SK-N-SH (cell line): ENCODE measurements around the gene SULT2B1. TPM values are rescaled to one million over a fixed set of nuclear protein-coding genes. Genes with fewer than 3 reads are reported as not detected.

Experiments
- CTCF ChIA-PET: fragments of 300-600, 350-600 bp; formaldehyde crosslinking; extraction: SDS; loops from one replicate; lab custom pipeline; 2021; lab: Yijun Ruan, JAX
- POLR2A ChIA-PET: fragments of 350-600 bp; sonication (Branson Sonifier 250); formaldehyde crosslinking; extraction: SDS; loops from one replicate; lab custom pipeline; 2020; ENCODE audit warnings: antibody characterized with exemption, inconsistent platforms; lab: Yijun Ruan, JAX
- DNase-seq: peaks from one replicate; pipeline ENCODE4 v3.0.0; 2012
- H2AFZ ChIP-seq: fragments of 200-600 bp; sonication (generic); 2 replicates; pipeline ENCODE4 v1.8.1; 2016; ENCODE audit warnings: antibody characterized with exemption, mild to moderate bottlenecking, low read depth
- H3F3A ChIP-seq: fragments of 200-600 bp; sonication (generic); replicated peaks from 2 replicates; pipeline ENCODE3; 2016; ENCODE audit warnings: antibody characterized with exemption, mild to moderate bottlenecking; ENCODE audit not compliant: insufficient read depth
- H3K27ac ChIP-seq, 2 experiments: fragments of 200-500 bp in 1 of 2; fragments of 200-600 bp in 1 of 2; sonication (Bioruptor generic) in 1 of 2; sonication (generic), shearing (Covaris generic) in 1 of 2; 2 replicates each; pipeline versions ENCODE4 v1.5.1 to v1.6.1; 2014 to 2016; ENCODE audit warnings: low read depth in 2 of 2, inconsistent platforms in 1 of 2, low read length in 1 of 2, mild to moderate bottlenecking in 1 of 2, mixed read lengths in 1 of 2
- H3K27me3 ChIP-seq: fragments of 200-600 bp; sonication (generic), shearing (Covaris generic); 2 replicates; pipeline ENCODE4 v1.6.1; 2016; ENCODE audit warnings: mixed run types; ENCODE audit not compliant: insufficient read depth
- H3K36me3 ChIP-seq, 2 experiments: fragments of 200-500 bp in 1 of 2; fragments of 200-600 bp in 1 of 2; sonication (Bioruptor generic) in 1 of 2; sonication (generic) in 1 of 2; replicated peaks in 1 of 2; 2 replicates each; pipeline versions ENCODE3 to v1.5.1; 2014 to 2016; ENCODE audit warnings: low read length in 1 of 2, mild to moderate bottlenecking in 1 of 2; ENCODE audit not compliant: insufficient read depth in 2 of 2, control insufficient read depth in 1 of 2
- H3K4me1 ChIP-seq, 2 experiments: fragments of 200-500 bp in 1 of 2; fragments of 200-600 bp in 1 of 2; sonication (Bioruptor generic) in 1 of 2; sonication (generic), shearing (Covaris generic) in 1 of 2; 2 replicates each; pipeline versions ENCODE4 v1.5.1 to v1.6.1; 2014 to 2016; ENCODE audit warnings: low read depth in 1 of 2, low read length in 1 of 2, mixed run types in 1 of 2; ENCODE audit not compliant: insufficient read depth in 2 of 2, control insufficient read depth in 1 of 2
- H3K4me2 ChIP-seq: fragments of 200-600 bp; sonication (generic), shearing (Covaris generic); 2 replicates; pipeline ENCODE4 v1.6.1; 2017; ENCODE audit warnings: mixed run types
- H3K4me3 ChIP-seq, 2 experiments: fragments of 200-500 bp in 1 of 2; fragments of 200-600 bp in 1 of 2; sonication (Bioruptor generic) in 1 of 2; sonication (generic), shearing (Covaris generic) in 1 of 2; 2 replicates each; pipeline versions ENCODE4 v1.5.1 to v1.8.1; 2014 to 2016; ENCODE audit warnings: low read depth in 2 of 2, inconsistent platforms in 1 of 2, low read length in 1 of 2, mild to moderate bottlenecking in 1 of 2, mixed read lengths in 1 of 2, moderate library complexity in 1 of 2
- H3K79me2 ChIP-seq: fragments of 200-600 bp; sonication (generic); 2 replicates; pipeline ENCODE4 v1.8.1; 2017; ENCODE audit warnings: mild to moderate bottlenecking; ENCODE audit not compliant: insufficient read depth
- H3K9ac ChIP-seq: fragments of 200-600 bp; sonication (generic); 2 replicates; pipeline ENCODE4 v1.6.1; 2017; ENCODE audit warnings: mixed run types
- H3K9me2 ChIP-seq: fragments of 200-600 bp; sonication (generic); 2 replicates; pipeline ENCODE4 v1.6.1; 2017; ENCODE audit warnings: mixed run types
- H3K9me3 ChIP-seq: fragments of 200-600 bp; sonication (generic); 2 replicates; pipeline ENCODE4 v1.6.1; 2017; ENCODE audit warnings: mixed run types, mild to moderate bottlenecking, moderate library complexity
- H4K20me1 ChIP-seq: fragments of 200-600 bp; sonication (generic); 2 replicates; pipeline ENCODE4 v1.6.1; 2017; ENCODE audit warnings: mild to moderate bottlenecking, mixed run types; ENCODE audit not compliant: insufficient read depth
- ELF1 ChIP-seq: IDR thresholded peaks from 2 replicates; pipeline ENCODE4 v1.4.0; 2012
- EZH2phosphoT487 ChIP-seq: fragments of 200-600 bp; sonication (generic); IDR thresholded peaks from 2 replicates; pipeline ENCODE4 v1.6.1; 2017; ENCODE audit warnings: low read depth, mixed run types, mild to moderate bottlenecking, antibody characterized with exemption, moderate library complexity, borderline replicate concordance
- FOXJ3 ChIP-seq: sonication (generic); formaldehyde crosslinking; IDR thresholded peaks from 2 replicates; pipeline ENCODE4 v1.5.1; 2020; ENCODE audit warnings: mild to moderate bottlenecking, missing genetic modification reagents
- FOXM1 ChIP-seq: IDR thresholded peaks from 2 replicates; pipeline ENCODE4 v1.4.0; 2012; ENCODE audit warnings: low read depth, mild to moderate bottlenecking
- GABPA ChIP-seq: IDR thresholded peaks from 2 replicates; pipeline ENCODE4 v1.4.0; 2012; ENCODE audit warnings: low read depth, mild to moderate bottlenecking
- GATA2 ChIP-seq: sonication (generic); formaldehyde crosslinking; IDR thresholded peaks from 2 replicates; pipeline ENCODE4 v1.5.0; 2020; ENCODE audit warnings: mild to moderate bottlenecking, missing genetic modification reagents
- MAX ChIP-seq: IDR thresholded peaks from 2 replicates; pipeline ENCODE4 v1.4.0; 2012; ENCODE audit warnings: low read depth
- MEF2A ChIP-seq: IDR thresholded peaks from 2 replicates; pipeline ENCODE4 v1.4.0; 2012; ENCODE audit warnings: low read depth, borderline replicate concordance
- MXI1 ChIP-seq: IDR thresholded peaks from 2 replicates; pipeline ENCODE4 v1.6.1; 2012; ENCODE audit warnings: mild to moderate bottlenecking, low read depth, low read length, improper control_type of control experiment
- NFIC ChIP-seq: IDR thresholded peaks from 2 replicates; pipeline ENCODE4 v1.4.0; 2012; ENCODE audit warnings: borderline replicate concordance
- RAD21 ChIP-seq: IDR thresholded peaks from 2 replicates; pipeline ENCODE4 v1.6.1; 2012; ENCODE audit warnings: mild to moderate bottlenecking, low read length
- RCOR1 ChIP-seq: fragments of 150-350 bp; IDR thresholded peaks from 2 replicates; pipeline ENCODE4 v1.6.1; 2017; ENCODE audit warnings: antibody characterized with exemption, low read length
- RFX5 ChIP-seq: IDR thresholded peaks from 2 replicates; pipeline ENCODE4 v1.6.1; 2012; ENCODE audit warnings: mild to moderate bottlenecking, improper control_type of control experiment, low read length
- SIN3A ChIP-seq: IDR thresholded peaks from 2 replicates; pipeline ENCODE4 v1.6.1; 2012; ENCODE audit warnings: low read depth, mild to moderate bottlenecking, low read length, moderate library complexity, borderline replicate concordance
- TAF1 ChIP-seq: IDR thresholded peaks from 2 replicates; pipeline ENCODE4 v1.6.1; 2012; ENCODE audit warnings: low read depth, mild to moderate bottlenecking, low read length, moderate library complexity, borderline replicate concordance
- TEAD4 ChIP-seq: IDR thresholded peaks from 2 replicates; pipeline ENCODE4 v1.4.0; 2012; ENCODE audit warnings: mild to moderate bottlenecking, borderline replicate concordance; ENCODE audit not compliant: insufficient read depth
- YY1 ChIP-seq: IDR thresholded peaks from 2 replicates; pipeline ENCODE4 v1.4.0; 2012; ENCODE audit warnings: low read depth, mild to moderate bottlenecking
- WGBS: methylation state at CpG from one replicate; pipeline ENCODE4 v1.1.6; 2017; ENCODE audit warnings: low lambda C conversion rate; 5-methylcytosine and 5-hydroxymethylcytosine counted together
- polyA plus RNA-seq, 3 experiments: library from polyadenylated mRNA; depleted of rRNA; stranded (reverse); fragments of >200 nt; gene quantifications; 2 replicates each; pipeline ENCODE4 v1.2.3, GENCODE V29; 2012
- TF ChIP-seq, protein P1 (sequence below): IDR thresholded peaks from 2 replicates; pipeline ENCODE4; 2012
- TF ChIP-seq, protein P2 (sequence below): fragments of 150-350 bp; IDR thresholded peaks from 2 replicates; pipeline ENCODE4 v1.6.1; 2016; ENCODE audit warnings: mild to moderate bottlenecking, low read depth, low read length

SULT2B1 gene
- polyA plus RNA-seq, 1 of the 3 experiments (the other 2 are of a cell fraction), result 0.92 TPM

DNA sequence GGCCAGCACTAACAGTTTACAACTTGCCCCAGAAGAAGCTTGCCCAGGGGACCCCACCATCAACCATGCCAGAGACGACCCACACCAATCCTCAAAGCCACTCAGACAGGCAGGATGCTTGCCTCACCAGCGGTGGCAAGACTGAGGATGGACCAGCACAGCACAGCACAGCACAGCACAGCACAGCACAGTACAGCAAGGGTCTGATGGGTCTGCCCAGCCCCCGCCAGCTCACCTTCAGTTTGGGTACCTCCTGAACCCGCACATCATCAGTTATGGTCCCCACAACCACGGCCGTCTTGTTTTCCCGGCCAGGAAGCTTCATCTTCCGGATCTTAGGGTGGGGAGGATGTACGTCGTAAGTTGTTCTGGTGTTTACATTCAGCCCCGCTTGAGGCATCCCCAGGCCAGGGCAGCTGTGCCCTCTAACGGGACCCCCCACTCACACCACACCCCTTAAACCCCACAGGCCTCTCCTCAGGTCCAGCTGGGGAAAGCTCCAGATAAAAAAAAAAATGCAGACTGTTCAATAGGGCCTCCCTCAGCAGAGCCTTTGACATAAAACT lies 64.6 kb downstream of the SULT2B1 start:
- no peaks in the 10 kb centered on the region for H3K27me3 ChIP-seq
- TF ChIP-seq YY1, result no peak
- TF ChIP-seq FOXM1, result no peak
- no peak for TF ChIP-seq RAD21
- TF ChIP-seq TAF1, result no peak
- no peak for TF ChIP-seq MAX
- no peak for TF ChIP-seq RCOR1
- no peak for TF ChIP-seq EZH2phosphoT487
- TF ChIP-seq TEAD4, result no peak
- no peak for TF ChIP-seq GABPA
- TF ChIP-seq MXI1, result no peak
- TF ChIP-seq MEF2A, result no peak
- TF ChIP-seq RFX5, result no peak
- no peak for TF ChIP-seq FOXJ3 (CRISPR knock-in tag)
- no peak for TF ChIP-seq ELF1
- no peak for TF ChIP-seq SIN3A
- TF ChIP-seq NFIC, result no peak
- TF ChIP-seq, protein P1, sequence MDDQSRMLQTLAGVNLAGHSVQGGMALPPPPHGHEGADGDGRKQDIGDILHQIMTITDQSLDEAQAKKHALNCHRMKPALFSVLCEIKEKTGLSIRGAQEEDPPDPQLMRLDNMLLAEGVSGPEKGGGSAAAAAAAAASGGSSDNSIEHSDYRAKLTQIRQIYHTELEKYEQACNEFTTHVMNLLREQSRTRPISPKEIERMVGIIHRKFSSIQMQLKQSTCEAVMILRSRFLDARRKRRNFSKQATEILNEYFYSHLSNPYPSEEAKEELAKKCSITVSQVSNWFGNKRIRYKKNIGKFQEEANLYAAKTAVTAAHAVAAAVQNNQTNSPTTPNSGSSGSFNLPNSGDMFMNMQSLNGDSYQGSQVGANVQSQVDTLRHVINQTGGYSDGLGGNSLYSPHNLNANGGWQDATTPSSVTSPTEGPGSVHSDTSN, result no peak
- TF ChIP-seq, protein P2, sequence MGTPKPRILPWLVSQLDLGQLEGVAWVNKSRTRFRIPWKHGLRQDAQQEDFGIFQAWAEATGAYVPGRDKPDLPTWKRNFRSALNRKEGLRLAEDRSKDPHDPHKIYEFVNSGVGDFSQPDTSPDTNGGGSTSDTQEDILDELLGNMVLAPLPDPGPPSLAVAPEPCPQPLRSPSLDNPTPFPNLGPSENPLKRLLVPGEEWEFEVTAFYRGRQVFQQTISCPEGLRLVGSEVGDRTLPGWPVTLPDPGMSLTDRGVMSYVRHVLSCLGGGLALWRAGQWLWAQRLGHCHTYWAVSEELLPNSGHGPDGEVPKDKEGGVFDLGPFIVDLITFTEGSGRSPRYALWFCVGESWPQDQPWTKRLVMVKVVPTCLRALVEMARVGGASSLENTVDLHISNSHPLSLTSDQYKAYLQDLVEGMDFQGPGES, result no peak
- TF ChIP-seq GATA2 (CRISPR knock-in tag), result no peak
- DNase-seq, result no peak
- POLR2A ChIA-PET, result interaction anchor here (0.6 to 1.7 kb wide), 4 partner anchors 8 to 21 kb away, joined by 3 to 10 read pairs (median 4); no protein-coding TSS in a partner anchor
- H3K9ac ChIP-seq, result peak overlapping the region; percentile 99; the same call in 1 of the 2 replicates
- peaks cover 39% of the 10 kb centered on the region for H4K20me1 ChIP-seq
- peak overlapping the region in 1 of 2 experiments; percentile 19; a peak in 1 of 4 replicates for H3K27ac ChIP-seq
- no peaks in the 10 kb centered on the region for H3K9me3 ChIP-seq
- WGBS, result 68% methylated on average over 7 of the region's 12 CpGs
- peaks cover 55% of the 10 kb centered on the region for H3F3A ChIP-seq
- no peaks in the 10 kb centered on the region for H3K9me2 ChIP-seq
- H3K4me2 ChIP-seq, result peak overlapping the region; percentile 91
- peaks cover 32 to 33% of the 10 kb centered on the region in 2 experiments for H3K36me3 ChIP-seq
- peaks cover 38% of the 10 kb centered on the region for H3K79me2 ChIP-seq
- H3K4me3 ChIP-seq, result peak overlapping the region; percentile 93 to 99; a peak in 3 of 4 replicates
- no peak overlapping the region for H2AFZ ChIP-seq
- H3K4me1 ChIP-seq, result peaks cover 11 to 38% of the 10 kb centered on the region in 2 experiments; a peak in 3 of 4 replicates
- CTCF ChIA-PET, result interaction anchor here (1.1 to 3.7 kb wide), 3 partner anchors 8 to 110 kb away, joined by 3 to 26 read pairs (median 12); no protein-coding TSS in a partner anchor
